CD4-positive, CD25-positive, alpha-beta regulatory T cell (primary cell): Measurements from ENCODE around the gene SMIM35. TPM values are rescaled to one million over a fixed set of nuclear protein-coding genes. Genes with fewer than 3 reads are reported as not detected.
"Not testable (repeated sequence)": the region's sequence is repeated elsewhere in the genome, so short reads cannot be mapped to it uniquely, and the experiment has no call there.

Source experiments
- ATAC-seq, 2 donors: fragments of 150-1000 bp; cut with Tn5 transposase; one replicate each; pipeline ENCODE4 v1.10.0; 2021; ENCODE audit warnings: low read depth in 2 of 2, moderate number of reproducible peaks in 2 of 2, moderate library complexity in 1 of 2
- DNase-seq, 3 donors: peaks; one replicate each; pipeline versions ENCODE4 v3.0.0 to v3.0.0-alpha.2; 2012 to 2022; ENCODE audit warnings: mixed read lengths in 1 of 3
- H3K27ac ChIP-seq: one replicate; pipeline ENCODE4 v1.7.0; 2013; ENCODE audit warnings: mild to moderate bottlenecking, low read length; ENCODE audit not compliant: insufficient read depth, poor library complexity, severe bottlenecking
- H3K27me3 ChIP-seq: one replicate; pipeline ENCODE4 v1.7.0; 2013; ENCODE audit warnings: low read length; ENCODE audit not compliant: control insufficient read depth, insufficient read depth
- H3K36me3 ChIP-seq: one replicate; pipeline ENCODE4 v1.7.0; 2013; ENCODE audit warnings: mild to moderate bottlenecking, low read length, moderate library complexity; ENCODE audit not compliant: control insufficient read depth, insufficient read depth
- H3K4me1 ChIP-seq: 2 replicates; pipeline ENCODE4 v1.7.0; 2013; ENCODE audit warnings: mild to moderate bottlenecking, low read length; ENCODE audit not compliant: insufficient read depth, control insufficient read depth, poor library complexity, severe bottlenecking
- H3K4me3 ChIP-seq: one replicate; pipeline ENCODE4 v1.7.0; 2013; ENCODE audit warnings: low read depth, mild to moderate bottlenecking, low read length, moderate library complexity
- H3K9me3 ChIP-seq, 2 experiments: 1 replicate in 1 of 2; 2 replicates in 1 of 2; pipeline ENCODE4 v1.7.0; 2013; ENCODE audit warnings: low read length in 2 of 2, mild to moderate bottlenecking in 1 of 2, moderate library complexity in 1 of 2; ENCODE audit not compliant: control insufficient read depth in 2 of 2
- H3K27ac Mint-ChIP-seq, 3 donors: one replicate each; pipeline ENCODE4 v1.8.0; 2020 to 2022; ENCODE audit warnings: mild to moderate bottlenecking in 3 of 3, mixed read lengths in 3 of 3, moderate library complexity in 2 of 3
- H3K27me3 Mint-ChIP-seq: one replicate; pipeline ENCODE4 v1.8.0; 2022; ENCODE audit warnings: mild to moderate bottlenecking, mixed read lengths
- H3K36me3 Mint-ChIP-seq: one replicate; pipeline ENCODE4 v1.8.0; 2020; ENCODE audit warnings: mixed read lengths
- H3K4me1 Mint-ChIP-seq, 4 donors: one replicate each; pipeline ENCODE4 v1.8.0; 2020 to 2022; ENCODE audit warnings: mixed read lengths in 4 of 4, mild to moderate bottlenecking in 1 of 4
- H3K4me3 Mint-ChIP-seq, 4 donors: one replicate each; pipeline ENCODE4 v1.8.0; 2020 to 2022; ENCODE audit warnings: mild to moderate bottlenecking in 4 of 4, mixed read lengths in 4 of 4, moderate library complexity in 3 of 4
- H3K9me3 Mint-ChIP-seq, 7 donors: one replicate each; pipeline ENCODE4 v1.8.0; 2020 to 2022; ENCODE audit warnings: mixed read lengths in 7 of 7, mild to moderate bottlenecking in 3 of 7, moderate library complexity in 2 of 7
- polyA plus RNA-seq, 4 donors: library from polyadenylated mRNA; unstranded; fragments of 300-500 nt; fragmentation: Illumina TruSeq; gene quantifications; one replicate each; pipeline ENCODE4 v1.2.3, GENCODE V29; 2021
- total RNA-seq: library from RNA; stranded (reverse); gene quantifications from one replicate; pipeline ENCODE4 v1.2.3, GENCODE V29; 2022

The SMIM35 gene
- total and polyA plus RNA-seq, 5 donors from 2014 or later = 0.90 to 1.9 (median 1.2) TPM

DNA sequence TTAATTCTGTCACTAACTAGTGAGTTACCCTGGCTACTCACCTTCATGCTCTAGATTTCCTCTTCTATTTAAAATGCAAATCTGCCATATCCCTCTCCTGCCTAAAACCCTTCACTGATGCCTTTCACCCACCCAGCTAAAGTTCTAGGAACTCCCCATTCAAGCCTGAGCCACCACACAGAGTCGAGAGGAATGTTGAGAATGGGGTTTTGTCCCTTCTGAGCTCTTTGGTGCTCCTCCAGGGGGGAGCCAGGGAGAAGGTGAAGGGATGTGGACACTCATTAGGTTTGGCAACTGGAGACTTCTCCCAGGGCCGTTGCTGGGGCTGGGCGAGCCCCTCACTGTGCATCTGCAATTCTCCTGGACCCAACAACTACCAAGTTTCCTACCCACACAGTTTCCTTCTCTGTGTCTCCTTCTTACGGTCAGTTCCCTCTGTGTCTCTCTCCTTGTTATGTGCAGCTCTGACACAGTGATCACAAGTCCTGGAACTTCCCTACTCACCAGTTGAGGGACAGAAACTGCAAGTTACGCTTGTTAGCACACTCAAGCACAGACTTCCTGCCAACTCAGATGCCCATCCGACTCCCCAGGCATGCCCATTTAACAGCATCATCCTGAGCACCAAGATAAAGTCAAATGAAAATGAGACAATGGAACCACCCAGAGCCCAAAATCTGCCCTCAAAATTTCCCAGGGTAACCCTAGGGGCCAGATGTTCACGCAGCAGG, 107.1 kb downstream of the SMIM35 start:
- Histone ChIP-seq H3K36me3 (peaks cover 4% of the 10 kb centered on the region), H3K9me3 (no peaks in the 10 kb centered on the region), H3K4me3 (peak overlapping the region; percentile 60), H3K27me3 (no peaks in the 10 kb centered on the region), H3K4me1 (peaks cover 66% of the 10 kb centered on the region), H3K27ac (peak overlapping the region; percentile 65)
- peaks cover 5% of the 10 kb centered on the region for H3K27me3 Mint-ChIP-seq
- H3K4me1 Mint-ChIP-seq = peaks cover 30 to 88% (median 64%) of the 10 kb centered on the region in 4 donors
- ATAC-seq (peak; percentile 59 to 66), DNase-seq (peak in 1 of 3 donors; percentile 64)
- peak overlapping the region; percentile 86 to 99 (median 91) for H3K27ac Mint-ChIP-seq
- H3K9me3 Mint-ChIP-seq = peaks cover 0 to 3% (median under 1%) of the 10 kb centered on the region in 7 donors
- H3K36me3 Mint-ChIP-seq = peaks cover 22% of the 10 kb centered on the region
- peak overlapping the region; percentile 7 to 71 (median 65) for H3K4me3 Mint-ChIP-seq

DNA sequence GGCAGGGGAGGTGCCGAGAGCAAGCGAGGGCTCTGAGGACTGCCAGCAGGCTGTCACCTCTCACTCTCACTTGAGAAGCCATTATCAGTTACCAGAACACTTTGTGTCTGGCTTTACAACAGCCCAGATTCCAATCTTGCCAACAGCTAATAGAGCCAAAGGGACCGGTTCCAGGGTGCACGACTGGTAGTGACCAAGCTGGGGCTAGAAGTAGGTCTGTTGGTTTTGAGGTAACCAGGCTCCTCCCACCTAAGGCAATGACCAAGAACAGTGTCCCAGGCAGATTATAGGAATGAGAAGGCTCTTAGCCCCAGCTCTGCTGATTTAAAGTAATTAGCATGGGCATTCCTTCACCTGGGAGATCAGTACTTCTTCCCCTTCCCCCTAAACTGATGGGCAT, 107.8 kb downstream of the SMIM35 start:
- peak overlapping the region; percentile 86 to 99 (median 91) for H3K27ac Mint-ChIP-seq
- peaks cover 65% of the 10 kb centered on the region for H3K4me1 ChIP-seq
- no peak overlapping the region for H3K27ac ChIP-seq
- no peak for ATAC-seq
- H3K9me3 ChIP-seq = no peaks in the 10 kb centered on the region
- no peak for DNase-seq
- peaks cover 4% of the 10 kb centered on the region for H3K36me3 ChIP-seq
- H3K27me3 Mint-ChIP-seq = peaks cover 5% of the 10 kb centered on the region
- H3K4me3 ChIP-seq = no peak overlapping the region
- peaks cover 25 to 87% (median 63%) of the 10 kb centered on the region in 4 donors for H3K4me1 Mint-ChIP-seq
- no peaks in the 10 kb centered on the region for H3K27me3 ChIP-seq
- H3K4me3 Mint-ChIP-seq = peak overlapping the region; percentile 7 to 71 (median 50)
- peaks cover 22% of the 10 kb centered on the region for H3K36me3 Mint-ChIP-seq
- peaks cover 0 to 3% (median 1%) of the 10 kb centered on the region in 7 donors for H3K9me3 Mint-ChIP-seq

DNA sequence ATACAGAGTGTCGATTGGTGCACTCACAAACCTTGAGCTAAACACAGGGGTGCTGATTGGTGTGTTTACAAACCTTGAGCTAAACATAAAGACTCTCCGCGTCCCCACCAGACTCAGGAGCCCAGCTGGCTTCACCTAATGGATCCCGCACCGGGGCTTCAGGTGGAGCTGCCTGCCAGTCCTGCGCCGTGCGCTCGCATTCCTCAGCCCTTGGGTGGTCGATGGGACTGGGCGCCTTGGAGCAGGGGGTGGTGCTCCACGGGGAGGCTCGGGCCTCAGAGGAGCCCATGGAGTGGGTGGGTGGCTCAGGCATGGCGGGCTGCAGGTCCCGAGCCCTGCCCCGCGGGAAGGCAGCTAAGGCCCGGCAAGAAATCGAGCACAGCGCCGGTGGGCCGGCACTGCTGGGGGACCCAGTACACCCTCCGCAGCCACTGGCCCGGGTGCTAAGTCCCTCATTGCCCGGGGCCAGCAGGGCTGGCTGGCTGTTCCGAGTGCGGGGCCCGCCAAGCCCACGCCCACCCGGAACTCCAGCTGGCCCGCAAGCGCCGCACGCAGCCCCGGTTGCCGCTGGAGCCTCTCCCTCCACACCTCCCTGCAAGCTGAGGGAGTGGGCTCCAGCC, 108.4 kb downstream of the SMIM35 start:
- peaks cover 22% of the 10 kb centered on the region for H3K36me3 Mint-ChIP-seq

DNA sequence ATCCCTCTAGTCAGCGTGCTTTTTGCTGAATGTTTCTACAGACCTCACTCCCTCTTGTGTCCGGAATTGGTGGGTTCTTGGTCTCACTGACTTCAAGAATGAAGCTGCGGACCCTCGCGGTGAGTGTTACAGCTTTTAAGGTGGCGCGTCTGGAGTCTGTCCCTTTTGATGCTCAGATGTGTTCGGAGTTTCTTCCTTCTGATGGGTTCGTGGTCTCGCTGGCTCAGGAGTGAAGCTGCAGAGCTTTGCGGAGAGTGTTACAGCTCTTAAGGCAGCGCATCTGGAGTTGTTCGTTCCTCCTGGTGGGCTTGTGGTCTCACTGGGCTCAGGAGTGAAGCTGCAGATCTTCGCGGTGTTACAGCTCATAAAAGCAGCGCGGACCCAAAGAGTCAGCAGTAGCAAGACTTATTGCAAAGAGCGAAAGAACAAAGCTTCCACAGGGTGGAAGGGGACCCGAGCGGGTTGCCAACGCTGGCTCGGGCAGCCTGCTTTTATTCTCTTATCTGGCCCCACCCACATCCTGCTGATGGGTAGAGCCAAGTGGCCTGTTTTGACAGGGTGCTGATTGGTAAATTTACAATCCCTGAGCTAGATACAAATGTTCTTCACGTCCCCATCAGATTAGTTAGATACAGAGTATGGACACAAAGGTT, 109.0 kb downstream of the SMIM35 start:
- peaks cover 63% of the 10 kb centered on the region for H3K4me1 ChIP-seq
- DNase-seq, H3K9me3 Mint-ChIP-seq, H3K4me3 ChIP-seq, H3K27me3 Mint-ChIP-seq, ATAC-seq, H3K27me3 ChIP-seq, H3K36me3 ChIP-seq, H3K9me3 ChIP-seq, H3K27ac ChIP-seq: not testable (repeated sequence)
- H3K27ac Mint-ChIP-seq = peak overlapping the region; percentile 90 to 94 (median 93)
- H3K4me3 Mint-ChIP-seq = peak overlapping the region in 3 of 4 donors; percentile 62 to 81 (median 79)
- peaks cover 22% of the 10 kb centered on the region for H3K36me3 Mint-ChIP-seq
- H3K4me1 Mint-ChIP-seq = peaks cover 31 to 85% (median 59%) of the 10 kb centered on the region in 4 donors

More for the DNA sequence above, 108.4 kb downstream of the SMIM35 start:
- H3K9me3 Mint-ChIP-seq, H3K9me3 ChIP-seq, ATAC-seq, H3K27me3 ChIP-seq, H3K27me3 Mint-ChIP-seq, DNase-seq, H3K36me3 ChIP-seq, H3K27ac ChIP-seq, H3K4me3 ChIP-seq: not testable (repeated sequence)
- peak overlapping the region; percentile 90 to 94 (median 93) for H3K27ac Mint-ChIP-seq
- peak overlapping the region in 3 of 4 donors; percentile 62 to 81 (median 79) for H3K4me3 Mint-ChIP-seq
- peaks cover 26 to 85% (median 59%) of the 10 kb centered on the region in 4 donors for H3K4me1 Mint-ChIP-seq
- peaks cover 63% of the 10 kb centered on the region for H3K4me1 ChIP-seq

DNA sequence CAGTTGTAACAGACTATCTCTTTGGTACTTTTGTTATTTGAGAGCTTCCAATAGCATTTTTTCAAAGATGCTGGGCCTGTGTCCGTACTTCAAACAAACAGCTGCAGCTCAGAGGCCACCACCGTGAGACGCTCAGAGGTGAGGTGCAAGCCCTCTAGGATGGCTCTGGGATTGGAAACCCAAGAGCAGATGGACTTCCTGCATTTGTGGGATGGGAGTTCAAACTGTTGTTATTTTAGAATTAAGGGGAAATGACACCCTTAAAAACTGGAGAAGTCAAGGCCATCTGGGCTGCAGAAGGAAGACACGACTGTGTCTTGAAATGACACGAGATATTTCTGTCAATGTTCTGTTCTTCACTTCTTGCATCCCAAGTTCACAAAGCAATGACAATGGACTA, 109.7 kb downstream of the SMIM35 start:
- H3K9me3 Mint-ChIP-seq = peaks cover 0 to 3% (median 1%) of the 10 kb centered on the region in 7 donors
- peak overlapping the region; percentile 90 to 94 (median 93) for H3K27ac Mint-ChIP-seq
- peaks cover 5% of the 10 kb centered on the region for H3K27me3 Mint-ChIP-seq
- peak overlapping the region; percentile 23 for H3K27ac ChIP-seq
- peaks cover 31 to 87% (median 62%) of the 10 kb centered on the region in 4 donors for H3K4me1 Mint-ChIP-seq
- H3K4me3 ChIP-seq = no peak overlapping the region
- H3K36me3 ChIP-seq = peaks cover 4% of the 10 kb centered on the region
- no peaks in the 10 kb centered on the region for H3K9me3 ChIP-seq
- peak overlapping the region in 3 of 4 donors; percentile 79 to 84 (median 81) for H3K4me3 Mint-ChIP-seq
- no peaks in the 10 kb centered on the region for H3K27me3 ChIP-seq
- no peak for ATAC-seq
- no peak for DNase-seq
- peaks cover 69% of the 10 kb centered on the region for H3K4me1 ChIP-seq
- peaks cover 22% of the 10 kb centered on the region for H3K36me3 Mint-ChIP-seq

DNA sequence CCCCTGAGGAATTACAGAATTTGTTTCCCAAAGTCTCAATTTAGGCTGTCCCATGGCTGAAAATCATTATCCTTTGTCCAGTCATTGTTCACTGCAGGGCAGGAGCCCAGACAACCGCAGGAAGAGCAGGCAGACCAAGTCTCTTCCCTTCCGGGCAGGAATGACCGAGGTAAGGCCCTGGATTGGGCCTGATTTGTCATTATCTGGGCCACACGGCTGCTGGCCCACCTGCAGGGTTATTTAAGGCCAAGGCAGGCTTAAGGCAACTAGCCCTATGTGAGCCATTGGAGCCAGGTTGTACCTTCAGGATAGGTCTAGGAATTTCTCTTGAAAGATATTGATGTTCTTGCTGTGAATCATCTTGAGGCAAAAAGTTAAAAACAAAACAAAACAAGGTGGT, 110.3 kb downstream of the SMIM35 start:
- Histone ChIP-seq H3K27ac (peak overlapping the region; percentile 23), H3K9me3 (no peaks in the 10 kb centered on the region), H3K4me3 (no peak overlapping the region), H3K27me3 (no peaks in the 10 kb centered on the region), H3K36me3 (peaks cover 4% of the 10 kb centered on the region), H3K4me1 (peaks cover 74% of the 10 kb centered on the region)
- peaks cover 25 to 87% (median 62%) of the 10 kb centered on the region in 4 donors for H3K4me1 Mint-ChIP-seq
- H3K4me3 Mint-ChIP-seq = peak overlapping the region in 3 of 4 donors; percentile 79 to 84 (median 81)
- peaks cover 5% of the 10 kb centered on the region for H3K27me3 Mint-ChIP-seq
- peaks cover 0 to 3% (median 1%) of the 10 kb centered on the region in 7 donors for H3K9me3 Mint-ChIP-seq
- DNase-seq = no peak
- peaks cover 22% of the 10 kb centered on the region for H3K36me3 Mint-ChIP-seq
- ATAC-seq = no peak
- H3K27ac Mint-ChIP-seq = peak overlapping the region; percentile 78 to 94 (median 90)

DNA sequence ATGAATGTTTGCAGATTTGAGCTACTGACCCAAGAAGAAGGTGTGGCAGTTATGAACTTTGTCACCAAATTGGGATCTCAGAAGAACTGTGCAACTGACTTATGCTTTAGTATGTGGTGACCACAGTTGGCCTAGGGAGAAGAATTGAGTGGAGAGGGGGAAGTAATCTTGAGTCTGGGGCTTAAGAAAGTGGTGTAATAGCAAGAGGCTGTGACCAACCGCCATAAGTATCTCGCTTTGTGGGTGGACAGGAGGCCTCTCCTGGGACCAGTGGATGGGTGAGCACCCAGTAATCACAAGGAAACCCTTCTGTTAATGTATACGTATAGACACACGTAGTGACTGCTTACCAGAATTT, 113.3 kb downstream of the SMIM35 start:
- Histone ChIP-seq H3K36me3 (peaks cover 4% of the 10 kb centered on the region), H3K27ac (no peak overlapping the region), H3K9me3 (no peaks in the 10 kb centered on the region), H3K27me3 (no peaks in the 10 kb centered on the region), H3K4me3 (peak overlapping the region; percentile 13), H3K4me1 (peaks cover 76% of the 10 kb centered on the region)
- Mint-ChIP-seq H3K9me3 (peaks cover 0 to 4% (median 1%) of the 10 kb centered on the region in 7 donors), H3K36me3 (peaks cover 19% of the 10 kb centered on the region), H3K4me3 (peak overlapping the region in 3 of 4 donors; percentile 63 to 82 (median 67)), H3K27ac (peak overlapping the region; percentile 86 to 91 (median 87)), H3K27me3 (peaks cover 5% of the 10 kb centered on the region), H3K4me1 (peaks cover 30 to 92% (median 68%) of the 10 kb centered on the region in 4 donors)
- DNase-seq (no peak), ATAC-seq (no peak)
